Adrenal gland (tissue), 5 donors: ENCODE data around the gene UNC45A.

Experiments
- CTCF ChIP-seq, 6 experiments: fragments of 450-650 bp in 4 of 6; fragments of 200-600 bp in 2 of 6; sonication (generic) in 1 of 6; IDR thresholded peaks; 1 replicate in 5 of 6; 2 replicates in 1 of 6; pipeline versions ENCODE4 v1.5.1 to v1.8.0; 2016 to 2021; ENCODE audit warnings: antibody characterized with exemption in 6 of 6, mild to moderate bottlenecking in 2 of 6, moderate library complexity in 1 of 6
- POLR2A ChIP-seq, 2 donors: fragments of 450-650 bp; IDR thresholded peaks; one replicate each; pipeline ENCODE4 v1.6.1; 2017; ENCODE audit warnings: antibody characterized with exemption in 2 of 2, mild to moderate bottlenecking in 2 of 2, moderate library complexity in 1 of 2
- donor health status: DM: no; HTN: no; CAD: no.

GRCh38 chr15:90948506-90948905 lies 13.4 kb downstream of the UNC45A start:
- TF ChIP-seq CTCF (IDR thresholded peaks at IDR 0.05): no peak
- no peak for TF ChIP-seq POLR2A (IDR thresholded peaks at IDR 0.05)
